Progenitor cell of endocrine pancreas (in vitro differentiated cells): ENCODE measurements around the gene SPAG5. TPM values are rescaled to one million over a fixed set of nuclear protein-coding genes. Genes with fewer than 3 reads are reported as not detected.

ENCODE experiments used
- DNase-seq: peaks from one replicate; pipeline ENCODE4 v3.0.0; 2021; ENCODE audit warnings: low spot score; ENCODE audit not compliant: unreplicated experiment
- H3K27ac Mint-ChIP-seq: 2 replicates; pipeline ENCODE4 v1.8.0; 2021; ENCODE audit warnings: mild to moderate bottlenecking, moderate library complexity, mixed read lengths
- H3K27me3 Mint-ChIP-seq: 2 replicates; pipeline ENCODE4 v1.8.0; 2021; ENCODE audit warnings: mixed read lengths
- H3K36me3 Mint-ChIP-seq: 2 replicates; pipeline ENCODE4 v1.8.0; 2022; ENCODE audit warnings: mixed read lengths; ENCODE audit not compliant: insufficient read depth
- H3K4me1 Mint-ChIP-seq: 2 replicates; pipeline ENCODE4 v1.8.0; 2021; ENCODE audit warnings: low read depth, mixed read lengths
- H3K4me3 Mint-ChIP-seq: 2 replicates; pipeline ENCODE4 v1.8.0; 2021; ENCODE audit warnings: low read depth, mild to moderate bottlenecking, moderate library complexity, mixed read lengths
- H3K9me3 Mint-ChIP-seq: 2 replicates; pipeline ENCODE4 v1.8.0; 2021; ENCODE audit warnings: low read depth, mixed read lengths
- total RNA-seq: library from RNA; stranded (reverse); gene quantifications from 2 replicates; pipeline ENCODE4 v1.2.1, GENCODE V29; 2021
- TF ChIP-seq, protein P1 (sequence below): fragments of 200-600 bp; sonication (generic); IDR thresholded peaks from one replicate; pipeline ENCODE4 v1.5.0; 2021; ENCODE audit warnings: antibody characterized with exemption, mild to moderate bottlenecking; ENCODE audit not compliant: unreplicated experiment

Gene SPAG5
- total RNA-seq, 1 donor from 2014 or later = 69.4 TPM

DNA sequence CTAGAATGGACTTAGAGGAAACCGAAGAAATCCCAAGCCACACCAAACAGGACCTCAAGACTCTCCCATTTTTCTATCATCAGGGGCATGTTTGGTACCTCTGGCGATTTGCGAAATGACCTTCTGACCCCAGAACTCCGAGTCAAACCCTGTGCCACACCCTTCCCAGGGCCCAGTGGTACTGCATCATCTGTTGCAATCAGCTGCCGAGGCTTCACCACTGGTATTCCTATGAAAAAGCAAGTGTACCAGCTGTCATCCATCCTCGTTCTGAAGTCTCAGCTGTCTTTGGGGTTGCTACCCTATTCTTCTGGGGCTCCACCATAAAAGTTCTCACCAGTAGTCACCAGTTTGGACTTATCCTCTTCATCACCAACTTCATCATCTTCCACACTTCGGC, 17.5 kb upstream of the SPAG5 start:
- Mint-ChIP-seq H3K4me3 (no peak overlapping the region), H3K27me3 (no peaks in the 10 kb centered on the region), H3K4me1 (no peaks in the 10 kb centered on the region), H3K36me3 (peaks cover 36% of the 10 kb centered on the region), H3K9me3 (no peaks in the 10 kb centered on the region), H3K27ac (no peak overlapping the region)
- no peak for DNase-seq
- TF ChIP-seq, protein P1, sequence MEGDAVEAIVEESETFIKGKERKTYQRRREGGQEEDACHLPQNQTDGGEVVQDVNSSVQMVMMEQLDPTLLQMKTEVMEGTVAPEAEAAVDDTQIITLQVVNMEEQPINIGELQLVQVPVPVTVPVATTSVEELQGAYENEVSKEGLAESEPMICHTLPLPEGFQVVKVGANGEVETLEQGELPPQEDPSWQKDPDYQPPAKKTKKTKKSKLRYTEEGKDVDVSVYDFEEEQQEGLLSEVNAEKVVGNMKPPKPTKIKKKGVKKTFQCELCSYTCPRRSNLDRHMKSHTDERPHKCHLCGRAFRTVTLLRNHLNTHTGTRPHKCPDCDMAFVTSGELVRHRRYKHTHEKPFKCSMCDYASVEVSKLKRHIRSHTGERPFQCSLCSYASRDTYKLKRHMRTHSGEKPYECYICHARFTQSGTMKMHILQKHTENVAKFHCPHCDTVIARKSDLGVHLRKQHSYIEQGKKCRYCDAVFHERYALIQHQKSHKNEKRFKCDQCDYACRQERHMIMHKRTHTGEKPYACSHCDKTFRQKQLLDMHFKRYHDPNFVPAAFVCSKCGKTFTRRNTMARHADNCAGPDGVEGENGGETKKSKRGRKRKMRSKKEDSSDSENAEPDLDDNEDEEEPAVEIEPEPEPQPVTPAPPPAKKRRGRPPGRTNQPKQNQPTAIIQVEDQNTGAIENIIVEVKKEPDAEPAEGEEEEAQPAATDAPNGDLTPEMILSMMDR = no peak

DNA sequence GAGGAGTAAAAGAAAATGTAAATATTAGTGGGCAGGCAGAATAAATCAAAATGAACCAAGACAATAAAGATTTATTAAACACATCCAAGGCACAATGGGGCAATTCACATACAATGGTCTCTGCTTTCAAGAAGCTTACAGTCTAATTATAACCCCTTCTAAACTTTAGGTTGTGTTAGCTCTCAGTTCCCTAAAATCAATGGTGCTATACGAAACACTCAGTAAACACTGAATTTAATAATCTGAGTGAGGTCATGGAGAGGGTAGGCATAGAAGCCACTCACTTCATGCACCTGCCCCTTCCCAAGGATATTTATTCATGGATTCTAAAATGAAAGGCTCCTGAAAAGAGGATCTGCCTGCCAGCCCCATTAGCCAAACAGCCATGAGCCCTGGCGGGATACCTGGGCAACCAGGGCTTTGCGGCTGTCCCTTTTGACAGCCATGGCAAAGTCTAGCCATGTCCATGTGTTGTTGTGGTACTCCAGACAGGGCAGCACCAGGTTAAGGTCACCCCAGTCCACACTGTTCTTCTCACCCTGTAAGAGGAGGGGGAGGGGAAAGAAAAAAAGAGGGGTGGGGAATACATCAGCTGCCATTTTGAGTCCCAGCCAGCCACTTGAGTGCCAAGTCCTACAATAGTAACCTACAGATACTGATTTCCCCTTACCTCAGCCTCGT, 16.6 kb upstream of the SPAG5 start:
- no peak overlapping the region for H3K4me3 Mint-ChIP-seq
- no peaks in the 10 kb centered on the region for H3K27me3 Mint-ChIP-seq
- H3K27ac Mint-ChIP-seq = no peak overlapping the region
- H3K9me3 Mint-ChIP-seq = no peaks in the 10 kb centered on the region
- DNase-seq = no peak
- H3K4me1 Mint-ChIP-seq = no peaks in the 10 kb centered on the region
- H3K36me3 Mint-ChIP-seq = peaks cover 35% of the 10 kb centered on the region
- TF ChIP-seq, protein P1 = no peak

DNA sequence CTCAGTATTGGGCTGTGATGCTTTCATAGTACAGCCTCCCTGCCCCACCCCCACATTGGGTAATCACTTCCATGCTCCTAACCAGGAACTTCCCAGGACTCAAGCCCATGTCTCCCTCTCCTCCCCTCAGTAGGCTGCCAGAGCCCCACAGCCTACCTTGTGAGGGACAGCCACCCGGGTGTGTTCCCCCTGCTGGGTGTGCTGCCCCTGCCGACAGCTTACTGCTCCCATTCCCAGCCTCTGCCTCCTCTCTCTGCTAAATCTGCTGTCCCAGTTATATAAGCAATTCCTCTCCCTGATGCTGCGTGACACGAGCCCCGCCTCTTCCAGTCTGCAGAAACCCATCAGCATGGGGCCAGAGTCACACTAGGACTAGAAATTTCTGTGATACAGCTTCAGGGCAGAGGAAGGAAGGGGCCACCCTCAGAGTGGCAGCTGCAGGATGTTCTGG, 15.1 kb upstream of the SPAG5 start, which contains the start of gene RSKR:
RSKR (minus strand) TSS at position 255 of the 451 bp plus-strand sequence; CDS start at position 231, 24 bp downstream.
- no peaks in the 10 kb centered on the region for H3K9me3 Mint-ChIP-seq
- H3K4me1 Mint-ChIP-seq = no peaks in the 10 kb centered on the region
- peaks cover 29% of the 10 kb centered on the region for H3K36me3 Mint-ChIP-seq
- TF ChIP-seq, protein P1 = no peak
- peak within 1 kb of the TSS; percentile 81 for H3K27ac Mint-ChIP-seq
- no peak for DNase-seq
- no peak within 1 kb of the TSS for H3K4me3 Mint-ChIP-seq
- no peaks in the 10 kb centered on the region for H3K27me3 Mint-ChIP-seq

DNA sequence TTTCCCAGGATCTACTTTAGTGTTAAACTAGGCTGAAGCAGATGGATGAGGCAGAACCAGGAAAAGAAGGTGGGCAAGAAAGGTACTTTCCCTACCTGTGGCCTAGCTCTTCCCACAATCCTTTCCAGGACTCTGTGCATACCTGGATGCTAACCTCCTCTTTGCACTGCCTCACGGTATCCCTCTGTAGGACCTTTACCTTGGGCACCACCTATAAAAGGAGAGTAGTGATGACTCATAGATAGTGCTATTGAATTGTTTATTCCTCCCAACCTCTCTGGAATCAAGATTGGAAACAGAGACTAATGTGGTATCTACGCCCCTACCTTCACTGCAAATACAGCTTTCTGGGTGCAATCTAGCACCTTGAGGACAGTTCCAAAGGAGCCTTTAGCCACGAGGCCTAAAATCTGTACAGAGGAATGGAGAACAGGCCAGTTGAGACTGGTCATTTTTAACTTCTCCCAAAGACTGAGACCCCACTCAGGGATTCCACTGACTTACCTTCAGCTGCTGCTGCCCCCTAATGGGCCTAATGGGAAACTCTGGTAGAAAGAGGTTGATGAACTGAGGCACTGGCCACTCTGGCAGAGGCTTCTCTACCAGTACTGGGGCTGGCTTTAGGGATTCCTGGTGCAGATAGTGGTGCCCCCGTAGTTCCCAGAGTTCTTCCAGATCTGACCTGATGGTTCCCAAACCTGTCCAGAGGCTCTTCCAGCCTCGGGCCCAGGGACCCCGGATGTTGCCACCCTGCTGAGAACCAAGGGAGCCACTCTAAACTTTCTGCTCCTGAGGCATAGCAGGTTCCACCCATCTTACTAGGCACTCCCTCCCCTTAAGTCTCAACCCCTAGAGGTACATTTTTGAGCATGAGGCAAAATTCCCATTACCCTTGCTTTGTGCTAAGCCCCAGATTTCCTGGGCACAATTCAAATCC, 14.4 kb upstream of the SPAG5 start:
- Mint-ChIP-seq H3K36me3 (peaks cover 26% of the 10 kb centered on the region), H3K27me3 (no peaks in the 10 kb centered on the region), H3K9me3 (no peaks in the 10 kb centered on the region), H3K27ac (no peak overlapping the region), H3K4me3 (no peak overlapping the region), H3K4me1 (no peaks in the 10 kb centered on the region)
- DNase-seq = peak; percentile 31
- TF ChIP-seq, protein P1 = peak; percentile 69

DNA sequence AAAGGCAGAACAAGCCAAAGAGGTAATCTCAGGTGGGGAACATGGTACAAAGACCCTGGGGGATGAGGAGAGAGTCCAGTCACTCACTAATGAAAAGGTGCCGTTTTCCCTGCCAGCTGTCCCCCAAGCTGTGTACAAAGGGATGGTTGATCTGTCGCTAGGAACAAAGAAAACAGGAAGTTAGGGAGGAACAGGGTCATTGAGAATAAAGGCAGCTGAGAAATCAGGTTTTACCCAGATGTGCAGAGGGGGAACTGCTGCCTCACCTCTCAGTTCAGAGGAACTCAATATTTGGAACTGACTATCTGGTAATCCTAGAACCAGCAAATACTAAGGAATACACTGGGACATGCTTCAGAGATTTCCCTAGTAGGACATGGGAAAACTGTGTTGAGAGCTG, 13.7 kb upstream of the SPAG5 start:
- no peak overlapping the region for H3K27ac Mint-ChIP-seq
- TF ChIP-seq, protein P1 = no peak
- H3K4me3 Mint-ChIP-seq = no peak overlapping the region
- H3K4me1 Mint-ChIP-seq = no peaks in the 10 kb centered on the region
- no peak for DNase-seq
- H3K9me3 Mint-ChIP-seq = no peaks in the 10 kb centered on the region
- H3K27me3 Mint-ChIP-seq = no peaks in the 10 kb centered on the region
- peaks cover 26% of the 10 kb centered on the region for H3K36me3 Mint-ChIP-seq
